WTC11 (cell line): ENCODE results near the gene TEX54. TPM values are rescaled to one million over a fixed set of nuclear protein-coding genes. Genes with fewer than 3 reads are reported as not detected.
A peak's percentile ranks its signal among the peaks of the same experiment; 100 is the strongest.

ENCODE experiments used
- CBFB ChIP-seq: sonication (generic); formaldehyde crosslinking; IDR thresholded peaks from 2 replicates; pipeline ENCODE4 v1.8.1; 2022; ENCODE audit warnings: mild to moderate bottlenecking, low read depth, missing genetic modification reagents
- CREB1 ChIP-seq: sonication (generic); formaldehyde crosslinking; IDR thresholded peaks from 2 replicates; pipeline ENCODE4 v1.8.0; 2023; ENCODE audit warnings: mild to moderate bottlenecking, missing genetic modification reagents
- ESRRA ChIP-seq: sonication (generic); formaldehyde crosslinking; IDR thresholded peaks from 2 replicates; pipeline ENCODE4 v1.8.1; 2022; ENCODE audit warnings: mild to moderate bottlenecking, missing genetic modification reagents, borderline replicate concordance
- FOXP1 ChIP-seq: sonication (generic); formaldehyde crosslinking; IDR thresholded peaks from 2 replicates; pipeline ENCODE4 v1.8.0; 2022; ENCODE audit warnings: missing genetic modification reagents, mild to moderate bottlenecking, moderate library complexity, borderline replicate concordance
- GRHL2 ChIP-seq: fragments of 250-450 bp; sonication (Bioruptor Pico); IDR thresholded peaks from 2 replicates; pipeline ENCODE4 v1.8.0; 2022; ENCODE audit warnings: mild to moderate bottlenecking, moderate library complexity; ENCODE audit not compliant: insufficient replicate concordance, severe bottlenecking
- GTF2I ChIP-seq: fragments of 250-450 bp; sonication (Bioruptor Pico); conservative IDR thresholded peaks from 2 replicates; pipeline ENCODE4 v1.4.0; 2021; ENCODE audit warnings: mild to moderate bottlenecking
- IRF2 ChIP-seq: sonication (generic); formaldehyde crosslinking; IDR thresholded peaks from 2 replicates; pipeline ENCODE4 v1.8.0; 2022; ENCODE audit warnings: low read depth, missing genetic modification reagents, borderline replicate concordance
- KAT7 ChIP-seq: sonication (generic); formaldehyde crosslinking; IDR thresholded peaks from 2 replicates; pipeline ENCODE4 v1.8.1; 2023; ENCODE audit warnings: missing genetic modification reagents, mild to moderate bottlenecking, borderline replicate concordance
- MXD4 ChIP-seq: fragments of 250-450 bp; sonication (Bioruptor Pico); IDR thresholded peaks from 2 replicates; pipeline ENCODE4 v1.8.0; 2021; ENCODE audit warnings: mild to moderate bottlenecking, moderate library complexity, borderline replicate concordance
- NFE2L1 ChIP-seq: sonication (generic); formaldehyde crosslinking; IDR thresholded peaks from 2 replicates; pipeline ENCODE4 v1.8.1; 2023; ENCODE audit warnings: missing genetic modification reagents
- NR1H2 ChIP-seq: sonication (generic); formaldehyde crosslinking; IDR thresholded peaks from 2 replicates; pipeline ENCODE4 v1.9.0; 2021; ENCODE audit warnings: mild to moderate bottlenecking, moderate library complexity, missing genetic modification reagents
- NR2C2 ChIP-seq: sonication (generic); formaldehyde crosslinking; IDR thresholded peaks from 2 replicates; pipeline ENCODE4 v1.8.0; 2022; ENCODE audit warnings: mild to moderate bottlenecking, missing genetic modification reagents
- NR3C1 ChIP-seq: sonication (generic); formaldehyde crosslinking; conservative IDR thresholded peaks from 2 replicates; pipeline ENCODE4 v1.8.1; 2023; ENCODE audit warnings: low read depth, mild to moderate bottlenecking, missing genetic modification reagents
- PRRX2 ChIP-seq: fragments of 250-450 bp; sonication (Bioruptor Pico); IDR thresholded peaks from 2 replicates; pipeline ENCODE4 v1.8.0; 2021; ENCODE audit warnings: mild to moderate bottlenecking
- TEAD4 ChIP-seq: sonication (generic); formaldehyde crosslinking; IDR thresholded peaks from 2 replicates; pipeline ENCODE4 v1.8.0; 2022; ENCODE audit warnings: mild to moderate bottlenecking, missing genetic modification reagents
- ZBTB21 ChIP-seq: sonication (generic); formaldehyde crosslinking; IDR thresholded peaks from 2 replicates; pipeline ENCODE4 v1.8.1; 2023; ENCODE audit warnings: mild to moderate bottlenecking, missing genetic modification reagents, borderline replicate concordance
- ZNF263 ChIP-seq: sonication (generic); formaldehyde crosslinking; IDR thresholded peaks from 2 replicates; pipeline ENCODE4 v1.8.1; 2022; ENCODE audit warnings: low read depth, mild to moderate bottlenecking, moderate library complexity, missing genetic modification reagents
- ZNF396 ChIP-seq: fragments of 250-450 bp; sonication (Bioruptor Pico); IDR thresholded peaks from 2 replicates; pipeline ENCODE4 v1.8.0; 2021; ENCODE audit warnings: mild to moderate bottlenecking, moderate library complexity, borderline replicate concordance
- ZNF416 ChIP-seq: fragments of 250-450 bp; sonication (Bioruptor Pico); IDR thresholded peaks from 2 replicates; pipeline ENCODE4 v1.9.0; 2021; ENCODE audit warnings: mild to moderate bottlenecking, inconsistent platforms
- total RNA-seq: library from RNA; stranded (reverse); gene quantifications from 3 replicates; pipeline ENCODE4 v1.2.3, GENCODE V29; 2021
- TF ChIP-seq, protein P1 (sequence below): sonication (generic); formaldehyde crosslinking; IDR thresholded peaks from 2 replicates; pipeline ENCODE4 v1.8.1; 2022; ENCODE audit warnings: missing genetic modification reagents, borderline replicate concordance
- TF ChIP-seq, protein P2 (sequence below): sonication (generic); formaldehyde crosslinking; IDR thresholded peaks from 2 replicates; pipeline ENCODE4 v1.8.1; 2023; ENCODE audit warnings: mild to moderate bottlenecking, missing genetic modification reagents
- TF ChIP-seq, protein P3 (sequence below): sonication (generic); formaldehyde crosslinking; IDR thresholded peaks from 2 replicates; pipeline ENCODE4 v1.8.0; 2022; ENCODE audit warnings: mild to moderate bottlenecking, missing genetic modification reagents
- TF ChIP-seq, protein P4 (sequence below): fragments of 200-600 bp; IDR thresholded peaks from 2 replicates; pipeline ENCODE4 v1.8.0; 2022; ENCODE audit warnings: antibody characterized with exemption
- TF ChIP-seq, protein P5 (sequence below): fragments of 250-450 bp; sonication (Bioruptor Pico); IDR thresholded peaks from 2 replicates; pipeline ENCODE4 v1.9.0; 2021; ENCODE audit warnings: moderate library complexity, mild to moderate bottlenecking, inconsistent platforms, borderline replicate concordance
- TF ChIP-seq, protein P6 (sequence below): sonication (generic); formaldehyde crosslinking; IDR thresholded peaks from 2 replicates; pipeline ENCODE4 v1.8.0; 2022; ENCODE audit warnings: mild to moderate bottlenecking, missing genetic modification reagents
- TF ChIP-seq, protein P7 (sequence below): fragments of 250-450 bp; sonication (Bioruptor Pico); IDR thresholded peaks from 2 replicates; pipeline ENCODE4 v1.9.0; 2021; ENCODE audit warnings: mild to moderate bottlenecking
- TF ChIP-seq, protein P8 (sequence below): sonication (generic); formaldehyde crosslinking; conservative IDR thresholded peaks from 2 replicates; pipeline ENCODE4 v1.8.1; 2022; ENCODE audit warnings: mild to moderate bottlenecking, missing genetic modification reagents
- TF ChIP-seq, protein P9 (sequence below): sonication (generic); formaldehyde crosslinking; IDR thresholded peaks from 2 replicates; pipeline ENCODE4 v1.8.1; 2023; ENCODE audit warnings: mild to moderate bottlenecking, missing genetic modification reagents

Gene TEX54
- total RNA-seq, 1 experiment from 2014 or later, result not detected

DNA sequence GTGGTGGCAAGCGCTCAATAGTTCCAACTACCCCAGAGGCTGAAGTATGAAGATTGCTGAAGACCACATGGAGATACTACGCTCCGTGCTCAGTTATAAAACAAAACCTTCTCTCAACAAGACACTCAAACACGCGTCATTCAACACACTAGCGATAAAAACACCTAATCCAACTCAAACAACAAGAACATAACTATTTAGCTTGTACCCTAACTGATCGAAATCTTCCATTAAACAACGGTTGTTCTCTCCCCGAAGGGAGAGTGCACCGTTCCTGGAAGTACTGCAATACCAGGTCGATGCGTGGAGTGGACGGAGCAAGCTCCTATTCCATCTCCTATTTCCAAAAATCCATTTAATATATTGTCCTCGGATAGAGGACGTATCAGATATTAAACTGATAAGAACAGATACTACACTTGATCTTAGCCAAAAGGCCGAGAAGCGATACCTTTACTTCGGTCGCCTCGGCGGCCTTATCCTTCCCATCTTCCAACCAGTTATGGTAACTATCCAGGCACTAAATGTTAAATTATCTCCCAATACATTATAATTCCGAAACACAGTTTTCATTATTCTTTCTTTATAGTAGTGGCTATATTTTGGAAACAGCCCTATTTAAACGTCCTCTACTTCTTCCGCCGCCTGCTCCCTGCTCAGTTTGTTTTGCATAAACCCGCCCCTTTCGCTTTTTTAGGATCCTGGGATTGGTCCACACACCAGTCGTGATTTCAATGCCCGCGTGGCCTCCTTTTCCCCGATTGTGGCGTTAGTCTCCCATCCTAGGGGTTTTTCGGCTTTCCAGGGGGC lies 8.9 kb upstream of the TEX54 start (continued):
- TF ChIP-seq NR1H2 (CRISPR knock-in tag) (no peak), IRF2 (CRISPR knock-in tag) (no peak), MXD4 (0 out of 2 replicates have a peak, but pooled peaks have one; percentile 21), ESRRA (CRISPR knock-in tag) (peak; percentile 91), PRRX2 (CRISPR knock-in tag) (peak; percentile 100), GTF2I (CRISPR knock-in tag) (peak; percentile 79; the same call in 1 of the 2 replicates), NFE2L1 (CRISPR knock-in tag) (peak; percentile 93), KAT7 (CRISPR knock-in tag) (peak; percentile 99; the same call in 1 of the 2 replicates), CREB1 (CRISPR knock-in tag) (peak; percentile 89; the same call in 1 of the 2 replicates), ZBTB21 (CRISPR knock-in tag) (peak; percentile 87), GRHL2 (no peak), FOXP1 (CRISPR knock-in tag) (no peak; the same call in 1 of the 2 replicates), ZNF263 (CRISPR knock-in tag) (no peak; the same call in 1 of the 2 replicates), CBFB (peak; percentile 90), ZNF416 (CRISPR knock-in tag) (peak; percentile 100), TEAD4 (peak; percentile 85; the same call in 1 of the 2 replicates), NR2C2 (CRISPR knock-in tag) (peak; percentile 55; the same call in 1 of the 2 replicates), NR3C1 (CRISPR knock-in tag) (0 out of 2 replicates have a peak, but pooled peaks have one; percentile 65), ZNF396 (CRISPR knock-in tag) (no peak)
- TF ChIP-seq, protein P1, sequence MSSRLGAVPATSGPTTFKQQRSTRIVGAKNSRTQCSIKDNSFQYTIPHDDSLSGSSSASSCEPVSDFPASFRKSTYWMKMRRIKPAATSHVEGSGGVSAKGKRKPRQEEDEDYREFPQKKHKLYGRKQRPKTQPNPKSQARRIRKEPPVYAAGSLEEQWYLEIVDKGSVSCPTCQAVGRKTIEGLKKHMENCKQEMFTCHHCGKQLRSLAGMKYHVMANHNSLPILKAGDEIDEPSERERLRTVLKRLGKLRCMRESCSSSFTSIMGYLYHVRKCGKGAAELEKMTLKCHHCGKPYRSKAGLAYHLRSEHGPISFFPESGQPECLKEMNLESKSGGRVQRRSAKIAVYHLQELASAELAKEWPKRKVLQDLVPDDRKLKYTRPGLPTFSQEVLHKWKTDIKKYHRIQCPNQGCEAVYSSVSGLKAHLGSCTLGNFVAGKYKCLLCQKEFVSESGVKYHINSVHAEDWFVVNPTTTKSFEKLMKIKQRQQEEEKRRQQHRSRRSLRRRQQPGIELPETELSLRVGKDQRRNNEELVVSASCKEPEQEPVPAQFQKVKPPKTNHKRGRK (CRISPR knock-in tag), result no peak
- TF ChIP-seq, protein P2, sequence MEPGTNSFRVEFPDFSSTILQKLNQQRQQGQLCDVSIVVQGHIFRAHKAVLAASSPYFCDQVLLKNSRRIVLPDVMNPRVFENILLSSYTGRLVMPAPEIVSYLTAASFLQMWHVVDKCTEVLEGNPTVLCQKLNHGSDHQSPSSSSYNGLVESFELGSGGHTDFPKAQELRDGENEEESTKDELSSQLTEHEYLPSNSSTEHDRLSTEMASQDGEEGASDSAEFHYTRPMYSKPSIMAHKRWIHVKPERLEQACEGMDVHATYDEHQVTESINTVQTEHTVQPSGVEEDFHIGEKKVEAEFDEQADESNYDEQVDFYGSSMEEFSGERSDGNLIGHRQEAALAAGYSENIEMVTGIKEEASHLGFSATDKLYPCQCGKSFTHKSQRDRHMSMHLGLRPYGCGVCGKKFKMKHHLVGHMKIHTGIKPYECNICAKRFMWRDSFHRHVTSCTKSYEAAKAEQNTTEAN (CRISPR knock-in tag), result peak; percentile 96; the same call in 1 of the 2 replicates
- TF ChIP-seq, protein P3, sequence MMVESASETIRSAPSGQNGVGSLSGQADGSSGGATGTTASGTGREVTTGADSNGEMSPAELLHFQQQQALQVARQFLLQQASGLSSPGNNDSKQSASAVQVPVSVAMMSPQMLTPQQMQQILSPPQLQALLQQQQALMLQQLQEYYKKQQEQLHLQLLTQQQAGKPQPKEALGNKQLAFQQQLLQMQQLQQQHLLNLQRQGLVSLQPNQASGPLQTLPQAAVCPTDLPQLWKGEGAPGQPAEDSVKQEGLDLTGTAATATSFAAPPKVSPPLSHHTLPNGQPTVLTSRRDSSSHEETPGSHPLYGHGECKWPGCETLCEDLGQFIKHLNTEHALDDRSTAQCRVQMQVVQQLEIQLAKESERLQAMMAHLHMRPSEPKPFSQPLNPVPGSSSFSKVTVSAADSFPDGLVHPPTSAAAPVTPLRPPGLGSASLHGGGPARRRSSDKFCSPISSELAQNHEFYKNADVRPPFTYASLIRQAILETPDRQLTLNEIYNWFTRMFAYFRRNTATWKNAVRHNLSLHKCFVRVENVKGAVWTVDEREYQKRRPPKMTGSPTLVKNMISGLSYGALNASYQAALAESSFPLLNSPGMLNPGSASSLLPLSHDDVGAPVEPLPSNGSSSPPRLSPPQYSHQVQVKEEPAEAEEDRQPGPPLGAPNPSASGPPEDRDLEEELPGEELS (CRISPR knock-in tag), result no peak; the same call in 1 of the 2 replicates
- TF ChIP-seq, protein P4, sequence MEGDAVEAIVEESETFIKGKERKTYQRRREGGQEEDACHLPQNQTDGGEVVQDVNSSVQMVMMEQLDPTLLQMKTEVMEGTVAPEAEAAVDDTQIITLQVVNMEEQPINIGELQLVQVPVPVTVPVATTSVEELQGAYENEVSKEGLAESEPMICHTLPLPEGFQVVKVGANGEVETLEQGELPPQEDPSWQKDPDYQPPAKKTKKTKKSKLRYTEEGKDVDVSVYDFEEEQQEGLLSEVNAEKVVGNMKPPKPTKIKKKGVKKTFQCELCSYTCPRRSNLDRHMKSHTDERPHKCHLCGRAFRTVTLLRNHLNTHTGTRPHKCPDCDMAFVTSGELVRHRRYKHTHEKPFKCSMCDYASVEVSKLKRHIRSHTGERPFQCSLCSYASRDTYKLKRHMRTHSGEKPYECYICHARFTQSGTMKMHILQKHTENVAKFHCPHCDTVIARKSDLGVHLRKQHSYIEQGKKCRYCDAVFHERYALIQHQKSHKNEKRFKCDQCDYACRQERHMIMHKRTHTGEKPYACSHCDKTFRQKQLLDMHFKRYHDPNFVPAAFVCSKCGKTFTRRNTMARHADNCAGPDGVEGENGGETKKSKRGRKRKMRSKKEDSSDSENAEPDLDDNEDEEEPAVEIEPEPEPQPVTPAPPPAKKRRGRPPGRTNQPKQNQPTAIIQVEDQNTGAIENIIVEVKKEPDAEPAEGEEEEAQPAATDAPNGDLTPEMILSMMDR, result no peak
- TF ChIP-seq, protein P5, sequence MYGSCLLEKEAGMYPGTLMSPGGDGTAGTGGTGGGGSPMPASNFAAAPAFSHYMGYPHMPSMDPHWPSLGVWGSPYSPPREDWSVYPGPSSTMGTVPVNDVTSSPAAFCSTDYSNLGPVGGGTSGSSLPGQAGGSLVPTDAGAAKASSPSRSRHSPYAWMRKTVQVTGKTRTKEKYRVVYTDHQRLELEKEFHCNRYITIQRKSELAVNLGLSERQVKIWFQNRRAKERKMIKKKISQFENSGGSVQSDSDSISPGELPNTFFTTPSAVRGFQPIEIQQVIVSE (CRISPR knock-in tag), result peak; percentile 100
- TF ChIP-seq, protein P6, sequence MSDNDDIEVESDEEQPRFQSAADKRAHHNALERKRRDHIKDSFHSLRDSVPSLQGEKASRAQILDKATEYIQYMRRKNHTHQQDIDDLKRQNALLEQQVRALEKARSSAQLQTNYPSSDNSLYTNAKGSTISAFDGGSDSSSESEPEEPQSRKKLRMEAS (CRISPR knock-in tag), result peak; percentile 47; the same call in 1 of the 2 replicates
- TF ChIP-seq, protein P7, sequence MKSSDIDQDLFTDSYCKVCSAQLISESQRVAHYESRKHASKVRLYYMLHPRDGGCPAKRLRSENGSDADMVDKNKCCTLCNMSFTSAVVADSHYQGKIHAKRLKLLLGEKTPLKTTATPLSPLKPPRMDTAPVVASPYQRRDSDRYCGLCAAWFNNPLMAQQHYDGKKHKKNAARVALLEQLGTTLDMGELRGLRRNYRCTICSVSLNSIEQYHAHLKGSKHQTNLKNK (CRISPR knock-in tag), result peak; percentile 98
- TF ChIP-seq, protein P8, sequence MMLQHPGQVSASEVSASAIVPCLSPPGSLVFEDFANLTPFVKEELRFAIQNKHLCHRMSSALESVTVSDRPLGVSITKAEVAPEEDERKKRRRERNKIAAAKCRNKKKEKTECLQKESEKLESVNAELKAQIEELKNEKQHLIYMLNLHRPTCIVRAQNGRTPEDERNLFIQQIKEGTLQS (CRISPR knock-in tag), result 0 out of 2 replicates have a peak, but pooled peaks have one; percentile 57
- TF ChIP-seq, protein P9, sequence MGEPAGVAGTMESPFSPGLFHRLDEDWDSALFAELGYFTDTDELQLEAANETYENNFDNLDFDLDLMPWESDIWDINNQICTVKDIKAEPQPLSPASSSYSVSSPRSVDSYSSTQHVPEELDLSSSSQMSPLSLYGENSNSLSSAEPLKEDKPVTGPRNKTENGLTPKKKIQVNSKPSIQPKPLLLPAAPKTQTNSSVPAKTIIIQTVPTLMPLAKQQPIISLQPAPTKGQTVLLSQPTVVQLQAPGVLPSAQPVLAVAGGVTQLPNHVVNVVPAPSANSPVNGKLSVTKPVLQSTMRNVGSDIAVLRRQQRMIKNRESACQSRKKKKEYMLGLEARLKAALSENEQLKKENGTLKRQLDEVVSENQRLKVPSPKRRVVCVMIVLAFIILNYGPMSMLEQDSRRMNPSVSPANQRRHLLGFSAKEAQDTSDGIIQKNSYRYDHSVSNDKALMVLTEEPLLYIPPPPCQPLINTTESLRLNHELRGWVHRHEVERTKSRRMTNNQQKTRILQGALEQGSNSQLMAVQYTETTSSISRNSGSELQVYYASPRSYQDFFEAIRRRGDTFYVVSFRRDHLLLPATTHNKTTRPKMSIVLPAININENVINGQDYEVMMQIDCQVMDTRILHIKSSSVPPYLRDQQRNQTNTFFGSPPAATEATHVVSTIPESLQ, result no peak
